Skeletal muscle tissue (tissue), 4 donors: ENCODE results near the gene MAP2K5. TPM values are rescaled to one million over a fixed set of nuclear protein-coding genes. Genes with fewer than 3 reads are reported as not detected.

Experiments
- H3K27ac ChIP-seq: one replicate; pipeline ENCODE4 v1.7.0; 2013; ENCODE audit warnings: mild to moderate bottlenecking, low read depth, low read length, inconsistent platforms
- H3K27me3 ChIP-seq, 3 donors: one replicate each; pipeline ENCODE4 v1.7.0; 2013; ENCODE audit warnings: low read length in 3 of 3; ENCODE audit not compliant: control insufficient read depth in 3 of 3, insufficient read depth in 3 of 3
- H3K36me3 ChIP-seq, 3 donors: one replicate each; pipeline ENCODE4 v1.7.0; 2013; ENCODE audit warnings: low read length in 3 of 3; ENCODE audit not compliant: control insufficient read depth in 3 of 3, insufficient read depth in 3 of 3
- H3K4me1 ChIP-seq, 3 donors: one replicate each; pipeline ENCODE4 v1.7.0; 2013; ENCODE audit warnings: low read length in 3 of 3, mild to moderate bottlenecking in 3 of 3; ENCODE audit not compliant: control insufficient read depth in 3 of 3, insufficient read depth in 3 of 3
- H3K4me3 ChIP-seq, 3 donors: one replicate each; pipeline ENCODE4 v1.7.0; 2013; ENCODE audit warnings: low read length in 3 of 3
- H3K9ac ChIP-seq, 3 donors: one replicate each; pipeline ENCODE4 v1.7.0; 2013; ENCODE audit warnings: low read length in 3 of 3, mild to moderate bottlenecking in 3 of 3, moderate library complexity in 2 of 3, low read depth in 1 of 3
- H3K9me3 ChIP-seq, 3 donors: one replicate each; pipeline ENCODE4 v1.7.0; 2013; ENCODE audit warnings: low read length in 3 of 3; ENCODE audit not compliant: control insufficient read depth in 3 of 3
- total RNA-seq: library from RNA; depleted of rRNA; stranded (reverse); fragments of >200 nt; gene quantifications from one replicate; pipeline ENCODE4 v1.2.3, GENCODE V29; 2014
- donor health status: Osteomylitis.

Gene MAP2K5
- total RNA-seq, result 19.3 TPM

GRCh38 chr15:67542420-67543347 lies at the start of gene MAP2K5:
Gene MAP2K5 (plus strand): TSS chr15:67542703. CDS start chr15:67543336, 633 bp downstream.
- Histone ChIP-seq H3K27ac (peak within 1 kb of the TSS; percentile 81), H3K4me1 (peaks cover 19 to 27% (median 21%) of the 10 kb centered on the region in 3 donors), H3K27me3 (no peaks in the 10 kb centered on the region), H3K4me3 (peak within 1 kb of the TSS; percentile 92 to 99 (median 98)), H3K9ac (peak within 1 kb of the TSS; percentile 90 to 99 (median 93)), H3K36me3 (peaks cover 4 to 11% (median 7%) of the 10 kb centered on the region in 3 donors), H3K9me3 (no peaks in the 10 kb centered on the region)

- H3K4me3 ChIP-seq, result no peak overlapping the region
- no peaks in the 10 kb centered on the region for H3K9me3 ChIP-seq
- H3K27me3 ChIP-seq, result no peaks in the 10 kb centered on the region
- H3K36me3 ChIP-seq, result no peaks in the 10 kb centered on the region
- no peaks in the 10 kb centered on the region for H3K4me1 ChIP-seq
- H3K9ac ChIP-seq, result no peak overlapping the region
- no peak overlapping the region for H3K27ac ChIP-seq
Observed at GRCh38 chr15:67495585-67495984, 46.9 kb upstream of the MAP2K5 start.

DNA sequence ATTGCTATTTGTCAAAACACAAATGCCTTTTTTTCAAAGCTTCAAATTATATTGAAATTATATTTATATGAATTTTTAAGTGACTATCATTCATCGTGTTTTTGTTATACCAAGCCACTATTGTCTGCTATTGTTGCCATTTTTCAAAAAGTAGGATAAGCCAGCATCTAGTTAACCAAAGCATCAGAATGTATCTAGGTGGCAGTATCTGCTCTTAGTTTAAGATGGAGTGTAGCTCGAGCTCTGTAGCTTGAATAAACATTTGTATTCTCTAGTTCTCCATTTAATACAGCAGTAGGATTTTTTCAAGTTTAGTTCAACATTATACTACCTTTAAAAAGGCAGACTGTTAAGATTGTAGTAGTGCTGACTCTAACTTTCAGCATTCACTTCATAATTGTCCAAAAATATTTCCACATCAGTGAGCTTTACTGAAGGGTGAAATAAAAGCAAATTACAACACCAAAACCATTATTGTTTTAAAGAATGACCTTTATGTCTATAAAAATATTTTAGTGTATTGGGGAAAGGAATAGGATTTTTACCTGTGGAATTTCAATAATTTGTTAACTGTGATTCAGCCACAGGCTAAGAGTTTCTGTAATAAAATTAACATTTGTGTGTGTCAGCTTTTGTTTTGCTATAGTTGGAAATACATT lies 41.2 kb upstream of the MAP2K5 start:
- no peak overlapping the region for H3K4me3 ChIP-seq
- H3K9me3 ChIP-seq, result no peaks in the 10 kb centered on the region
- no peaks in the 10 kb centered on the region for H3K36me3 ChIP-seq
- H3K9ac ChIP-seq, result no peak overlapping the region
- H3K4me1 ChIP-seq, result no peaks in the 10 kb centered on the region
- H3K27me3 ChIP-seq, result no peaks in the 10 kb centered on the region
- H3K27ac ChIP-seq, result no peak overlapping the region

DNA sequence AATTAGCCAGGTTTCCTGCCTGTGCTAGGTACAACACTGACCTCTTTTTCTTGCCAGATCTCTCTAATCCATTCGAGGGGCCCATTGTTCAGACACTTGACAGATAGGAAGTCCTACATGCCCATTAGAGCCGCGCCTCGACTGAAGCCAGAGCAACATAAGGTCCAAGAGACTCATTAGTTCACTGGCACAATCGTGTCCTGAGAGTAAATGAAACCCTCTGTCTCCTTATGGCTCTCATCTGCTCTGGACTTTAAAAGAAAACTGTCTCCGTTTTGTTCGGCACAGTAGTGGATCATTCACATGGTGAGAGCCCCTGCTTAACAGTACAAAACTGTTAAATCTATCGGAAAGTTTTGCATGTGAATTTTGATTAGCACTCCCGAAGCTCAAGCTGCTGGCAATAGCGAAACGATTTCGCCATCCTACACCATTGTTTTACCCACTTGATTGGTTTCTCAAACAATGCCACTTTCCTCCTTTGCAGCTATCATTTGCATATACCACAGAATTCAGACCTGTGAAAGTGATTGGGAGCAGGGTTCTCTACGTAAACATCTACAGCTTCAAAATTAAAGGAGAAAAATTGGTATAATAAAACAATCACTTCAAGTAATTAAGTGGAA lies 40.6 kb upstream of the MAP2K5 start:
- Histone ChIP-seq H3K9me3 (no peaks in the 10 kb centered on the region), H3K27me3 (no peaks in the 10 kb centered on the region), H3K36me3 (no peaks in the 10 kb centered on the region), H3K27ac (no peak overlapping the region), H3K4me1 (no peaks in the 10 kb centered on the region), H3K4me3 (peak overlapping the region in 1 of 3 donors; percentile 3), H3K9ac (no peak overlapping the region)

DNA sequence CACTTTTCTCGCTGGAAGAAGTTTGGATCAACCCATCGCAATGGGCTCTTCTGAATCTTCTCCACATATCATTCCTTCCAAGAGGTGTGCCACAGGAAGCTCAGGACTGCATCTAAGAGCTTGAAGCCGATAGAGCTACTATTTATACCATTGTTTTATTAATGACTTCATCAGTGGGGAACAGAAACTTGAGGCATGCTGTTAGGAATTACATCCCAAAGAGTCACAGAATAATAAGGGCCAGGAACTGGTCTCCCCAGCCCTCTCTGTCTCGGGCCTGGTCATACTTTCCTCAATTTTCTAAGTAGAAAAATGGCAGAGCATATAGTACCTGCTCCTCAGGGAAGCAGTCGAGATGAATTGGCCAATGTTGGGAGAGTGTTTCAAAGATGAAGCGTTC lies 38.4 kb upstream of the MAP2K5 start:
- no peak overlapping the region for H3K9ac ChIP-seq
- no peak overlapping the region for H3K4me3 ChIP-seq
- H3K36me3 ChIP-seq, result peaks cover 0 to 2% (median 2%) of the 10 kb centered on the region in 3 donors
- no peaks in the 10 kb centered on the region for H3K27me3 ChIP-seq
- H3K27ac ChIP-seq, result no peak overlapping the region
- H3K9me3 ChIP-seq, result no peaks in the 10 kb centered on the region
- H3K4me1 ChIP-seq, result no peaks in the 10 kb centered on the region

DNA sequence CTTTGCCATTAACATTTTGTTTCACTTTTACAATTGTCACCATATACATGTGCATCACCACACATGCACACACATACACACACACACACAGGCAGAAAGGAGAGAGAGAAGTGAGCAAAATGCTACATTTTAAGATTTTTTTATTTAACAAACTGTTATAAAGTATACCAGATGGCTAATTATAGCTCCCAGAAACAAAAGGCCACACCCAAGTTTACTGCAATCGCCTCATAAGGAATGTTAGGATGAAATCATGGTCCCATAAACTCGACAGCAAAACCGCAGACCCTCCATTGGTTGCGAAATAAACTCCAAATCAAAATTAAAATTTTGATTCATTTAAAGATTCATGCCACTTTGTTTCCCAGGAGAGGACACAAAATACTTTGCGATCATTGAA lies 37.7 kb upstream of the MAP2K5 start:
- peaks cover 0 to 2% (median 2%) of the 10 kb centered on the region in 3 donors for H3K36me3 ChIP-seq
- no peaks in the 10 kb centered on the region for H3K4me1 ChIP-seq
- H3K9ac ChIP-seq, result no peak overlapping the region
- H3K9me3 ChIP-seq, result no peaks in the 10 kb centered on the region
- no peak overlapping the region for H3K4me3 ChIP-seq
- H3K27ac ChIP-seq, result no peak overlapping the region
- H3K27me3 ChIP-seq, result no peaks in the 10 kb centered on the region

- no peaks in the 10 kb centered on the region for H3K27me3 ChIP-seq
- H3K9ac ChIP-seq, result no peak overlapping the region
- no peaks in the 10 kb centered on the region for H3K4me1 ChIP-seq
- H3K27ac ChIP-seq, result no peak overlapping the region
- no peaks in the 10 kb centered on the region for H3K9me3 ChIP-seq
- peaks cover 2 to 5% (median 3%) of the 10 kb centered on the region in 3 donors for H3K36me3 ChIP-seq
- H3K4me3 ChIP-seq, result no peak overlapping the region
Observed at GRCh38 chr15:67505675-67506572, 36.6 kb upstream of the MAP2K5 start.

GRCh38 chr15:67506775-67507747 lies 35.4 kb upstream of the MAP2K5 start:
- Histone ChIP-seq H3K27ac (no peak overlapping the region), H3K4me3 (no peak overlapping the region), H3K9ac (no peak overlapping the region), H3K27me3 (no peaks in the 10 kb centered on the region), H3K36me3 (peaks cover 2 to 13% (median 8%) of the 10 kb centered on the region in 3 donors), H3K9me3 (no peaks in the 10 kb centered on the region), H3K4me1 (no peaks in the 10 kb centered on the region)
